ENCODE results near the gene NENF. TPM values are rescaled to one million over a fixed set of nuclear protein-coding genes. Genes with fewer than 3 reads are reported as not detected.

NENF gene
- total and polyA plus RNA-seq, 10 of the 15 experiments (the other 5 are each of a cell fraction or from before 2014, with no cell fraction given): 5.1 to 83.4 (median 42.7) TPM

DNA sequence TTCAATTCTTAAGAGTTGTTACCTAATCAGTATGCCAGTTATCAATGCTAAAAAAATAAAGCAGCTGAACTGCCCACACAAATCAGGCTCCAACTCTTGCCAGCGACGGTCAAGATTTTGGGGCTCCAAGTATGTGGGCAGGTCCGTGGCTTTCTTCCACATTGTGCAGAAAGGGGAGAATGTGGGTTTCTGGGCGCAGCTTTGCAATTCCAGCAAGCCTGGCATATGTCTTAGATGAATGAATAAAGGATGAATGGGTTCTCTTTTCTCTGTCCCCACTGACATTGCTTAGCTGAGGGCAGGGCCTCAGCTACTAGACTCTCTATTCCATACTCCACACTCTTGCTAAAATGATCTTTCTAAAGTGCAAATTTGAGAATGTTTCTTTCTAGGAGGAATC, 42.4 kb downstream of the NENF start:
- no peak for FAIRE-seq
- Histone ChIP-seq H2AFZ (ENCODE audit: control insufficient read depth, low read depth, low read length) (no peak overlapping the region), H3K9ac (ENCODE audit: control insufficient read depth, insufficient read depth, low read length) (no peak overlapping the region), H3K79me2 (ENCODE audit: control insufficient read depth, insufficient read depth, low read length) (no peaks in the 10 kb centered on the region), H3K9me3 (replicated peaks; ENCODE audit: control insufficient read depth, insufficient read depth, low read length) (no peaks in the 10 kb centered on the region), H3K4me3 (no peak overlapping the region), H3K36me3 (ENCODE audit: control insufficient read depth in 2 of 2, insufficient read depth in 2 of 2, low read length in 1 of 2) (no peaks in the 10 kb centered on the region), H3K27ac (ENCODE audit: control insufficient read depth, insufficient read depth) (no peak overlapping the region), H3K27me3 (replicated peaks in 1 of 2; ENCODE audit: control insufficient read depth in 2 of 2, insufficient read depth in 2 of 2, low read length in 1 of 2) (no peaks in the 10 kb centered on the region), H4K20me1 (ENCODE audit: control insufficient read depth, insufficient read depth) (no peaks in the 10 kb centered on the region), H3K4me1 (ENCODE audit: control insufficient read depth, insufficient read depth, low read length) (peaks cover 6% of the 10 kb centered on the region; the same call in 1 of the 2 replicates), H3K4me2 (ENCODE audit: control insufficient read depth, insufficient read depth) (no peak overlapping the region)
- in situ Hi-C loops (cut with MboI) (no loop called here), intact Hi-C loops (cut with micrococcal nuclease; ENCODE audit: unreplicated experiment) (loop anchor here (5.0 to 10.0 kb wide), 3 partner anchors 92 to 522 kb away; no protein-coding TSS in a partner anchor)
- ChIA-PET CTCF (interaction anchor here (1.0 to 1.5 kb wide), 4 partner anchors 16 to 307 kb away, joined by 3 to 4 read pairs (median 3); no protein-coding TSS in a partner anchor), SMC1A (ENCODE audit: uncharacterized antibody, unreplicated experiment) (interaction anchor here (1.0 to 1.4 kb wide), 4 partner anchors 14 to 197 kb away, joined by 3 to 5 read pairs (median 4); no protein-coding TSS in a partner anchor), POLR2A (interaction anchor here (0.6 kb wide), 1 partner anchor 133 kb away, joined by 3 read pairs; no protein-coding TSS in a partner anchor), RAD21 (ENCODE audit: unreplicated experiment) (interaction anchor here (1.1 to 1.8 kb wide), 2 partner anchors 19 to 190 kb away, joined by 3 to 6 read pairs; no protein-coding TSS in a partner anchor)
- no TSS peak for BruUV-seq (replicated peaks)
- WGBS (ENCODE audit: insufficient coverage, insufficient replicate concordance, low lambda C conversion rate, missing lambda C conversion rate): 85% methylated on average over 4 of the region's 4 CpGs
- ATAC-seq: no peak
- TF ChIP-seq NFIC (IDR thresholded peaks at IDR 0.05; ENCODE audit: low read depth, low read length): no peak
- no peak for TF ChIP-seq SKIL (IDR thresholded peaks at IDR 0.05; ENCODE audit: low read depth, poor library complexity, severe bottlenecking)
- TF ChIP-seq, protein P1, sequence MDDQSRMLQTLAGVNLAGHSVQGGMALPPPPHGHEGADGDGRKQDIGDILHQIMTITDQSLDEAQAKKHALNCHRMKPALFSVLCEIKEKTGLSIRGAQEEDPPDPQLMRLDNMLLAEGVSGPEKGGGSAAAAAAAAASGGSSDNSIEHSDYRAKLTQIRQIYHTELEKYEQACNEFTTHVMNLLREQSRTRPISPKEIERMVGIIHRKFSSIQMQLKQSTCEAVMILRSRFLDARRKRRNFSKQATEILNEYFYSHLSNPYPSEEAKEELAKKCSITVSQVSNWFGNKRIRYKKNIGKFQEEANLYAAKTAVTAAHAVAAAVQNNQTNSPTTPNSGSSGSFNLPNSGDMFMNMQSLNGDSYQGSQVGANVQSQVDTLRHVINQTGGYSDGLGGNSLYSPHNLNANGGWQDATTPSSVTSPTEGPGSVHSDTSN (IDR thresholded peaks at IDR 0.05; ENCODE audit: insufficient replicate concordance, low read depth, low read length): no peak
- no peak for TF ChIP-seq ZNF24 (IDR thresholded peaks at IDR 0.05)
- TF ChIP-seq, protein P2, sequence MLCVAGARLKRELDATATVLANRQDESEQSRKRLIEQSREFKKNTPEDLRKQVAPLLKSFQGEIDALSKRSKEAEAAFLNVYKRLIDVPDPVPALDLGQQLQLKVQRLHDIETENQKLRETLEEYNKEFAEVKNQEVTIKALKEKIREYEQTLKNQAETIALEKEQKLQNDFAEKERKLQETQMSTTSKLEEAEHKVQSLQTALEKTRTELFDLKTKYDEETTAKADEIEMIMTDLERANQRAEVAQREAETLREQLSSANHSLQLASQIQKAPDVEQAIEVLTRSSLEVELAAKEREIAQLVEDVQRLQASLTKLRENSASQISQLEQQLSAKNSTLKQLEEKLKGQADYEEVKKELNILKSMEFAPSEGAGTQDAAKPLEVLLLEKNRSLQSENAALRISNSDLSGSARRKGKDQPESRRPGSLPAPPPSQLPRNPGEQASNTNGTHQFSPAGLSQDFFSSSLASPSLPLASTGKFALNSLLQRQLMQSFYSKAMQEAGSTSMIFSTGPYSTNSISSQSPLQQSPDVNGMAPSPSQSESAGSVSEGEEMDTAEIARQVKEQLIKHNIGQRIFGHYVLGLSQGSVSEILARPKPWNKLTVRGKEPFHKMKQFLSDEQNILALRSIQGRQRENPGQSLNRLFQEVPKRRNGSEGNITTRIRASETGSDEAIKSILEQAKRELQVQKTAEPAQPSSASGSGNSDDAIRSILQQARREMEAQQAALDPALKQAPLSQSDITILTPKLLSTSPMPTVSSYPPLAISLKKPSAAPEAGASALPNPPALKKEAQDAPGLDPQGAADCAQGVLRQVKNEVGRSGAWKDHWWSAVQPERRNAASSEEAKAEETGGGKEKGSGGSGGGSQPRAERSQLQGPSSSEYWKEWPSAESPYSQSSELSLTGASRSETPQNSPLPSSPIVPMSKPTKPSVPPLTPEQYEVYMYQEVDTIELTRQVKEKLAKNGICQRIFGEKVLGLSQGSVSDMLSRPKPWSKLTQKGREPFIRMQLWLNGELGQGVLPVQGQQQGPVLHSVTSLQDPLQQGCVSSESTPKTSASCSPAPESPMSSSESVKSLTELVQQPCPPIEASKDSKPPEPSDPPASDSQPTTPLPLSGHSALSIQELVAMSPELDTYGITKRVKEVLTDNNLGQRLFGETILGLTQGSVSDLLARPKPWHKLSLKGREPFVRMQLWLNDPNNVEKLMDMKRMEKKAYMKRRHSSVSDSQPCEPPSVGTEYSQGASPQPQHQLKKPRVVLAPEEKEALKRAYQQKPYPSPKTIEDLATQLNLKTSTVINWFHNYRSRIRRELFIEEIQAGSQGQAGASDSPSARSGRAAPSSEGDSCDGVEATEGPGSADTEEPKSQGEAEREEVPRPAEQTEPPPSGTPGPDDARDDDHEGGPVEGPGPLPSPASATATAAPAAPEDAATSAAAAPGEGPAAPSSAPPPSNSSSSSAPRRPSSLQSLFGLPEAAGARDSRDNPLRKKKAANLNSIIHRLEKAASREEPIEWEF (IDR thresholded peaks at IDR 0.05; ENCODE audit: insufficient replicate concordance, low read depth, low read length): no peak
- TF ChIP-seq BHLHE40 (IDR thresholded peaks at IDR 0.05; ENCODE audit: borderline replicate concordance in 1 of 2, low read depth in 2 of 2, low read length in 1 of 2): no peak
- no peak for TF ChIP-seq SIN3A (IDR thresholded peaks at IDR 0.05; ENCODE audit: low read depth, low read length)
- no peak for TF ChIP-seq CEBPB (IDR thresholded peaks at IDR 0.05; ENCODE audit: borderline replicate concordance in 1 of 2, low read depth in 2 of 2, low read length in 2 of 2)
- no peak for TF ChIP-seq TCF12 (IDR thresholded peaks at IDR 0.05; ENCODE audit: low read depth, low read length)
- no peak for TF ChIP-seq ZNF384 (IDR thresholded peaks at IDR 0.05; ENCODE audit: borderline replicate concordance, low read depth, low read length)
- TF ChIP-seq, protein P3, sequence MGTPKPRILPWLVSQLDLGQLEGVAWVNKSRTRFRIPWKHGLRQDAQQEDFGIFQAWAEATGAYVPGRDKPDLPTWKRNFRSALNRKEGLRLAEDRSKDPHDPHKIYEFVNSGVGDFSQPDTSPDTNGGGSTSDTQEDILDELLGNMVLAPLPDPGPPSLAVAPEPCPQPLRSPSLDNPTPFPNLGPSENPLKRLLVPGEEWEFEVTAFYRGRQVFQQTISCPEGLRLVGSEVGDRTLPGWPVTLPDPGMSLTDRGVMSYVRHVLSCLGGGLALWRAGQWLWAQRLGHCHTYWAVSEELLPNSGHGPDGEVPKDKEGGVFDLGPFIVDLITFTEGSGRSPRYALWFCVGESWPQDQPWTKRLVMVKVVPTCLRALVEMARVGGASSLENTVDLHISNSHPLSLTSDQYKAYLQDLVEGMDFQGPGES (IDR thresholded peaks at IDR 0.05): no peak
- no peak for TF ChIP-seq LARP7 (IDR thresholded peaks at IDR 0.05)
- no peak for DNase-seq (ENCODE audit: low read depth, low spot score)

Data from GM12878 (cell line).